Loucy (cell line): Measurements from ENCODE around the gene PSEN1.

Experiments
- H2AFZ ChIP-seq: fragments of 200-600 bp; sonication (generic); 2 replicates; pipeline ENCODE4 v1.6.0; 2016; ENCODE audit warnings: antibody characterized with exemption, mild to moderate bottlenecking, low read length, moderate library complexity
- H3F3A ChIP-seq: fragments of 200-600 bp; 2 replicates; pipeline ENCODE4 v1.6.0; 2016; ENCODE audit warnings: antibody characterized with exemption, low read depth, mild to moderate bottlenecking
- H3K27me3 ChIP-seq: fragments of 200-600 bp; sonication (generic); 2 replicates; pipeline ENCODE4 v1.6.1; 2014; ENCODE audit warnings: low read length, mild to moderate bottlenecking; ENCODE audit not compliant: insufficient read depth, poor library complexity, severe bottlenecking
- H3K36me3 ChIP-seq: fragments of 200-600 bp; sonication (generic); 2 replicates; pipeline ENCODE4 v1.6.1; 2016; ENCODE audit warnings: low read length; ENCODE audit not compliant: insufficient read depth
- H3K4me1 ChIP-seq: fragments of 200-600 bp; sonication (generic); 2 replicates; pipeline ENCODE4 v1.5.1; 2014; ENCODE audit warnings: low read length, mild to moderate bottlenecking; ENCODE audit not compliant: insufficient read depth, poor library complexity, severe bottlenecking
- H3K4me2 ChIP-seq: fragments of 200-600 bp; sonication (generic); 2 replicates; pipeline ENCODE4 v1.6.0; 2014; ENCODE audit warnings: antibody characterized with exemption, low read length, low read depth, mild to moderate bottlenecking; ENCODE audit not compliant: poor library complexity, severe bottlenecking
- H3K4me3 ChIP-seq: fragments of 200-600 bp; sonication (generic); 2 replicates; pipeline ENCODE4 v1.5.1; 2014; ENCODE audit warnings: low read length, mild to moderate bottlenecking, mixed read lengths; ENCODE audit not compliant: poor library complexity, severe bottlenecking
- H3K79me2 ChIP-seq: fragments of 200-600 bp; sonication (generic); 2 replicates; pipeline ENCODE4 v1.6.1; 2014; ENCODE audit warnings: low read length; ENCODE audit not compliant: insufficient read depth
- H3K9ac ChIP-seq: fragments of 200-600 bp; sonication (generic); 2 replicates; pipeline ENCODE4 v1.6.0; 2014; ENCODE audit warnings: mild to moderate bottlenecking, low read depth, low read length, moderate library complexity; ENCODE audit not compliant: poor library complexity, severe bottlenecking
- H3K9me2 ChIP-seq: fragments of 200-600 bp; sonication (generic); replicated peaks from 2 replicates; pipeline ENCODE4 v1.6.1; 2016; ENCODE audit warnings: low read depth, low read length, mixed read lengths
- H3K9me3 ChIP-seq: fragments of 200-600 bp; sonication (generic); 2 replicates; pipeline ENCODE4 v1.6.1; 2014; ENCODE audit warnings: mild to moderate bottlenecking, antibody characterized with exemption, low read length, low read depth; ENCODE audit not compliant: insufficient read depth
- H4K20me1 ChIP-seq: fragments of 200-600 bp; sonication (generic); 2 replicates; pipeline ENCODE4 v1.6.0; 2014; ENCODE audit warnings: antibody characterized with exemption, low read length, mild to moderate bottlenecking; ENCODE audit not compliant: insufficient read depth, poor library complexity, severe bottlenecking
- EZH2phosphoT487 ChIP-seq: fragments of 200-600 bp; IDR thresholded peaks from 2 replicates; pipeline ENCODE4 v1.6.1; 2018; ENCODE audit warnings: antibody characterized with exemption, mild to moderate bottlenecking, moderate library complexity, borderline replicate concordance
- TF ChIP-seq, protein P1 (sequence below): fragments of 200-600 bp; sonication (generic); conservative IDR thresholded peaks from 2 replicates; pipeline ENCODE4 v1.5.1; 2014; ENCODE audit warnings: mild to moderate bottlenecking, antibody characterized with exemption, low read length

Gene PSEN1

DNA sequence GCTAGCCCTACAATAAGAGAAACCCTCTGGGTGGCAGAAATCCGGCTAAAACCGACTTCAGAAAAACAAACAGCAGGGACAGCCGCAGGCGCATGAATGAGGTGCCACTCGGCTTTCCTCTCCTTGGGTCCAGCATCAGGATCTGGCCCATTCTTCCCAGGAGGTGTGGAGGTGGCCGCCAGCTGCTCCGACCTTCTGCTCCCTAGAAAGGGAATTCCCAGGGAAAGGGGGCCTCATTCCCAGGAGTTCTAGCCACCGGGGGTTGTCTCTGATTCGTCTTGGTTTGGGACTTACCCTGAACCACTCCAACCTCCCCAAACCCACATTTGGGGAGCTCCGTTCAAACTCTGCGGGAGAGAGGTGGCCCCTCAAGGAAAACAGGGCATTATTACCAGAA, 114.0 kb downstream of the PSEN1 start:
- Histone ChIP-seq H3K9ac (no peak overlapping the region), H3K4me2 (no peak overlapping the region), H3K4me1 (peaks cover 17% of the 10 kb centered on the region), H3K27me3 (no peaks in the 10 kb centered on the region), H4K20me1 (no peaks in the 10 kb centered on the region), H2AFZ (no peak overlapping the region), H3F3A (no peaks in the 10 kb centered on the region), H3K4me3 (no peak overlapping the region), H3K36me3 (no peaks in the 10 kb centered on the region), H3K9me2 (no peaks in the 10 kb centered on the region), H3K79me2 (no peaks in the 10 kb centered on the region), H3K9me3 (no peaks in the 10 kb centered on the region)
- TF ChIP-seq, protein P1, sequence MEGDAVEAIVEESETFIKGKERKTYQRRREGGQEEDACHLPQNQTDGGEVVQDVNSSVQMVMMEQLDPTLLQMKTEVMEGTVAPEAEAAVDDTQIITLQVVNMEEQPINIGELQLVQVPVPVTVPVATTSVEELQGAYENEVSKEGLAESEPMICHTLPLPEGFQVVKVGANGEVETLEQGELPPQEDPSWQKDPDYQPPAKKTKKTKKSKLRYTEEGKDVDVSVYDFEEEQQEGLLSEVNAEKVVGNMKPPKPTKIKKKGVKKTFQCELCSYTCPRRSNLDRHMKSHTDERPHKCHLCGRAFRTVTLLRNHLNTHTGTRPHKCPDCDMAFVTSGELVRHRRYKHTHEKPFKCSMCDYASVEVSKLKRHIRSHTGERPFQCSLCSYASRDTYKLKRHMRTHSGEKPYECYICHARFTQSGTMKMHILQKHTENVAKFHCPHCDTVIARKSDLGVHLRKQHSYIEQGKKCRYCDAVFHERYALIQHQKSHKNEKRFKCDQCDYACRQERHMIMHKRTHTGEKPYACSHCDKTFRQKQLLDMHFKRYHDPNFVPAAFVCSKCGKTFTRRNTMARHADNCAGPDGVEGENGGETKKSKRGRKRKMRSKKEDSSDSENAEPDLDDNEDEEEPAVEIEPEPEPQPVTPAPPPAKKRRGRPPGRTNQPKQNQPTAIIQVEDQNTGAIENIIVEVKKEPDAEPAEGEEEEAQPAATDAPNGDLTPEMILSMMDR, result no peak
- TF ChIP-seq EZH2phosphoT487, result no peak

DNA sequence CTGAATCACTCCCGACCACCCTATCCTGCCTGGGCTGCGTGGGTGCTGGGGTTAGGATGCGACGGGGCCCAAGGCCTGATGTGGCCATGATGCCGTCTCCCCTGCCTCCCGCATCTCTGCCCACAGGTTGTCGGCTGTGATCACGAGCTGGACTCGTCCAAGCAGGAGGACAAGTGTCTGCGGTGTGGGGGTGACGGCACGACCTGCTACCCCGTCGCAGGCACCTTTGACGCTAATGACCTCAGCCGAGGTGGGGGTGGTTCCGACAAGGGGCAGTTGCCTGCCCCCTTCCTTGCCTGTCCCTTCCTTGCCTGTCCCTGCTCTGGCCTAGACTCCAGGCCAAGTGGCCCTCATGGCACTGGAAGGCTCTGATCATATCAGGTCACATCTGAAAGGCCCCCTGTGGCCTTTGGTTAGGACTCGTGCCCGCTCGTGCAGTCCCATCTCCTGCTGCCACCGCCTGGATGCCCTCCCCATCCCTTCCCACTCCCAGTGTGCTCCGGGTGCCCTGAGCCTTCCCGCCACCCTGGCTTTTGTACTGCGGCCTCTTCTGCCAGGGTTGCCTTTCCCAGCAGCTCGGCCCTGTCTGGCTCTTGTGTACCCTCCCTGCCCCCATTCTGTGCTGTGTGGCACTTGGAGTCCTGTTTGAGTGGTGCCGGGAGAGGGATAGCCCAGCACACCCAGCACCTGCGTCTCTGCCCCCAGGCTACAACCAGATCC, 114.6 kb downstream of the PSEN1 start:
- Histone ChIP-seq H3K9me2 (no peaks in the 10 kb centered on the region), H3K36me3 (no peaks in the 10 kb centered on the region), H3K4me3 (no peak overlapping the region), H3K4me2 (no peak overlapping the region), H3F3A (no peaks in the 10 kb centered on the region), H2AFZ (no peak overlapping the region), H4K20me1 (no peaks in the 10 kb centered on the region), H3K79me2 (no peaks in the 10 kb centered on the region), H3K9me3 (no peaks in the 10 kb centered on the region), H3K9ac (no peak overlapping the region), H3K27me3 (no peaks in the 10 kb centered on the region), H3K4me1 (peaks cover 13% of the 10 kb centered on the region)
- TF ChIP-seq, protein P1, result no peak
- no peak for TF ChIP-seq EZH2phosphoT487

GRCh38 chr14:73251516-73252215, 115.4 kb downstream of the PSEN1 start:
- no peak overlapping the region for H3K9ac ChIP-seq
- no peak overlapping the region for H2AFZ ChIP-seq
- H3K4me3 ChIP-seq, result no peak overlapping the region
- H3K79me2 ChIP-seq, result no peaks in the 10 kb centered on the region
- peaks cover 11% of the 10 kb centered on the region for H3K4me1 ChIP-seq
- H4K20me1 ChIP-seq, result no peaks in the 10 kb centered on the region
- TF ChIP-seq, protein P1, result no peak
- TF ChIP-seq EZH2phosphoT487, result no peak
- no peaks in the 10 kb centered on the region for H3K9me3 ChIP-seq
- no peak overlapping the region for H3K4me2 ChIP-seq
- no peaks in the 10 kb centered on the region for H3K36me3 ChIP-seq
- no peaks in the 10 kb centered on the region for H3K27me3 ChIP-seq
- no peaks in the 10 kb centered on the region for H3K9me2 ChIP-seq
- no peaks in the 10 kb centered on the region for H3F3A ChIP-seq
